ENCODE measurements around the gene ST8SIA1.

Gene ST8SIA1

GRCh38 chr12:22231078-22231477, 103.4 kb downstream of the ST8SIA1 start:
- Histone ChIP-seq H3K4me3 (ENCODE audit: control insufficient read depth in 1 of 7, extremely low read depth in 1 of 7, insufficient read depth in 4 of 7, low read depth in 2 of 7, low read length in 6 of 7) (no peak overlapping the region), H3K27me3 (replicated peaks in 2 of 5; ENCODE audit: control insufficient read depth in 4 of 5, insufficient read depth in 5 of 5, low read length in 4 of 5) (peaks cover 0 to 5% (median 2%) of the 10 kb centered on the region in 5 experiments), H3K9me3 (ENCODE audit: control extremely low read depth in 1 of 5, control insufficient read depth in 4 of 5, insufficient read depth in 2 of 5, low read depth in 1 of 5, low read length in 4 of 5) (no peaks in the 10 kb centered on the region), H3K27ac (ENCODE audit: insufficient read depth in 1 of 2, low read depth in 1 of 2, low read length in 2 of 2, poor library complexity in 1 of 2, severe bottlenecking in 2 of 2) (no peak overlapping the region), H3K36me3 (ENCODE audit: control insufficient read depth in 4 of 4, insufficient read depth in 4 of 4, low read length in 3 of 4) (no peaks in the 10 kb centered on the region), H3K4me1 (ENCODE audit: control extremely low read depth in 1 of 4, control insufficient read depth in 4 of 4, insufficient read depth in 4 of 4, low read length in 3 of 4) (no peaks in the 10 kb centered on the region)
- ChIA-PET POLR2A (no interaction called here), CTCF (interaction anchor here (1.0 kb wide), 1 partner anchor 147 kb away, joined by 3 read pairs; no protein-coding TSS in a partner anchor)
- no CpG with 5 or more reads among the region's 2 CpGs for WGBS (ENCODE audit: insufficient coverage)
- DNase-seq, result no peak

- no CpG with 5 or more reads among the region's 2 CpGs for WGBS (ENCODE audit: insufficient coverage)
- Histone ChIP-seq H3K27me3 (replicated peaks in 2 of 5; ENCODE audit: control insufficient read depth in 4 of 5, insufficient read depth in 5 of 5, low read length in 4 of 5) (peaks cover 0 to 5% (median 0%) of the 10 kb centered on the region in 5 experiments), H3K27ac (ENCODE audit: insufficient read depth in 1 of 2, low read depth in 1 of 2, low read length in 2 of 2, poor library complexity in 1 of 2, severe bottlenecking in 2 of 2) (no peak overlapping the region), H3K9me3 (ENCODE audit: control extremely low read depth in 1 of 5, control insufficient read depth in 4 of 5, insufficient read depth in 2 of 5, low read depth in 1 of 5, low read length in 4 of 5) (no peaks in the 10 kb centered on the region), H3K4me3 (ENCODE audit: control insufficient read depth in 1 of 7, extremely low read depth in 1 of 7, insufficient read depth in 4 of 7, low read depth in 2 of 7, low read length in 6 of 7) (no peak overlapping the region), H3K4me1 (ENCODE audit: control extremely low read depth in 1 of 4, control insufficient read depth in 4 of 4, insufficient read depth in 4 of 4, low read length in 3 of 4) (no peaks in the 10 kb centered on the region), H3K36me3 (ENCODE audit: control insufficient read depth in 4 of 4, insufficient read depth in 4 of 4, low read length in 3 of 4) (no peaks in the 10 kb centered on the region)
- DNase-seq, result no peak
- CTCF ChIA-PET, result no interaction called here
- POLR2A ChIA-PET, result no interaction called here
Observed at GRCh38 chr12:22230280-22230794, 104.2 kb downstream of the ST8SIA1 start.

- DNase-seq, result no peak
- Histone ChIP-seq H3K36me3 (ENCODE audit: control insufficient read depth in 4 of 4, insufficient read depth in 4 of 4, low read length in 3 of 4) (no peaks in the 10 kb centered on the region), H3K4me1 (ENCODE audit: control extremely low read depth in 1 of 4, control insufficient read depth in 4 of 4, insufficient read depth in 4 of 4, low read length in 3 of 4) (no peaks in the 10 kb centered on the region), H3K9me3 (ENCODE audit: control extremely low read depth in 1 of 5, control insufficient read depth in 4 of 5, insufficient read depth in 2 of 5, low read depth in 1 of 5, low read length in 4 of 5) (no peaks in the 10 kb centered on the region), H3K27ac (ENCODE audit: insufficient read depth in 1 of 2, low read depth in 1 of 2, low read length in 2 of 2, poor library complexity in 1 of 2, severe bottlenecking in 2 of 2) (no peak overlapping the region), H3K27me3 (replicated peaks in 2 of 5; ENCODE audit: control insufficient read depth in 4 of 5, insufficient read depth in 5 of 5, low read length in 4 of 5) (peaks cover 0 to 5% (median 0%) of the 10 kb centered on the region in 5 experiments), H3K4me3 (ENCODE audit: control insufficient read depth in 1 of 7, extremely low read depth in 1 of 7, insufficient read depth in 4 of 7, low read depth in 2 of 7, low read length in 6 of 7) (no peak overlapping the region)
- CTCF ChIA-PET, result no interaction called here
- POLR2A ChIA-PET, result no interaction called here
- no CpG with 5 or more reads among the region's 2 CpGs for WGBS (ENCODE audit: insufficient coverage)
Observed at GRCh38 chr12:22229652-22230279, 104.7 kb downstream of the ST8SIA1 start.

GRCh38 chr12:22228022-22228875, 106.3 kb downstream of the ST8SIA1 start:
- Histone ChIP-seq H3K27me3 (replicated peaks in 2 of 5; ENCODE audit: control insufficient read depth in 4 of 5, insufficient read depth in 5 of 5, low read length in 4 of 5) (peaks cover 0 to 5% (median 0%) of the 10 kb centered on the region in 5 experiments), H3K36me3 (ENCODE audit: control insufficient read depth in 4 of 4, insufficient read depth in 4 of 4, low read length in 3 of 4) (no peaks in the 10 kb centered on the region), H3K9me3 (ENCODE audit: control extremely low read depth in 1 of 5, control insufficient read depth in 4 of 5, insufficient read depth in 2 of 5, low read depth in 1 of 5, low read length in 4 of 5) (no peaks in the 10 kb centered on the region), H3K27ac (ENCODE audit: insufficient read depth in 1 of 2, low read depth in 1 of 2, low read length in 2 of 2, poor library complexity in 1 of 2, severe bottlenecking in 2 of 2) (no peak overlapping the region), H3K4me1 (ENCODE audit: control extremely low read depth in 1 of 4, control insufficient read depth in 4 of 4, insufficient read depth in 4 of 4, low read length in 3 of 4) (no peaks in the 10 kb centered on the region), H3K4me3 (ENCODE audit: control insufficient read depth in 1 of 7, extremely low read depth in 1 of 7, insufficient read depth in 4 of 7, low read depth in 2 of 7, low read length in 6 of 7) (no peak overlapping the region)
- POLR2A ChIA-PET, result no interaction called here
- CTCF ChIA-PET, result no interaction called here
- WGBS (ENCODE audit: insufficient coverage), result 88% methylated on average over 2 of the region's 2 CpGs
- no peak for DNase-seq

- Histone ChIP-seq H3K4me3 (ENCODE audit: control insufficient read depth in 1 of 7, extremely low read depth in 1 of 7, insufficient read depth in 4 of 7, low read depth in 2 of 7, low read length in 6 of 7) (no peak overlapping the region), H3K27ac (ENCODE audit: insufficient read depth in 1 of 2, low read depth in 1 of 2, low read length in 2 of 2, poor library complexity in 1 of 2, severe bottlenecking in 2 of 2) (no peak overlapping the region), H3K36me3 (ENCODE audit: control insufficient read depth in 4 of 4, insufficient read depth in 4 of 4, low read length in 3 of 4) (no peaks in the 10 kb centered on the region), H3K27me3 (replicated peaks in 2 of 5; ENCODE audit: control insufficient read depth in 4 of 5, insufficient read depth in 5 of 5, low read length in 4 of 5) (peaks cover 0 to 2% (median 0%) of the 10 kb centered on the region in 5 experiments), H3K9me3 (ENCODE audit: control extremely low read depth in 1 of 5, control insufficient read depth in 4 of 5, insufficient read depth in 2 of 5, low read depth in 1 of 5, low read length in 4 of 5) (no peaks in the 10 kb centered on the region), H3K4me1 (ENCODE audit: control extremely low read depth in 1 of 4, control insufficient read depth in 4 of 4, insufficient read depth in 4 of 4, low read length in 3 of 4) (no peaks in the 10 kb centered on the region)
- WGBS (ENCODE audit: insufficient coverage), result 87% methylated on average over 3 of the region's 4 CpGs
- no peak for DNase-seq
- POLR2A ChIA-PET, result interaction anchor here (0.6 kb wide), 1 partner anchor 9 kb away, joined by 3 read pairs; no protein-coding TSS in a partner anchor
- CTCF ChIA-PET, result no interaction called here
Observed at GRCh38 chr12:22223356-22223755, 111.2 kb downstream of the ST8SIA1 start.

GRCh38 chr12:22217556-22217955, 117.0 kb downstream of the ST8SIA1 start:
- POLR2A ChIA-PET, result no interaction called here
- whole genome bisulfite sequencing (ENCODE audit: insufficient coverage), result no CpG with 5 or more reads among the region's 1 CpG
- CTCF ChIA-PET, result interaction anchor here (0.6 kb wide), 1 partner anchor 81 kb away, joined by 3 read pairs; no protein-coding TSS in a partner anchor

More at GRCh38 chr12:22217556-22217955, 117.0 kb downstream of the ST8SIA1 start:
- H3K36me3 ChIP-seq (ENCODE audit: control insufficient read depth in 4 of 4, insufficient read depth in 4 of 4, low read length in 3 of 4), result no peaks in the 10 kb centered on the region
- H3K27me3 ChIP-seq (replicated peaks in 2 of 5; ENCODE audit: control insufficient read depth in 4 of 5, insufficient read depth in 5 of 5, low read length in 4 of 5), result peaks cover 0 to 2% (median 0%) of the 10 kb centered on the region in 5 experiments
- no peak overlapping the region for H3K27ac ChIP-seq (ENCODE audit: insufficient read depth in 1 of 2, low read depth in 1 of 2, low read length in 2 of 2, poor library complexity in 1 of 2, severe bottlenecking in 2 of 2)
- H3K4me3 ChIP-seq (ENCODE audit: control insufficient read depth in 1 of 7, extremely low read depth in 1 of 7, insufficient read depth in 4 of 7, low read depth in 2 of 7, low read length in 6 of 7), result no peak overlapping the region
- peaks cover 0 to 7% (median 5%) of the 10 kb centered on the region in 5 experiments for H3K9me3 ChIP-seq (ENCODE audit: control extremely low read depth in 1 of 5, control insufficient read depth in 4 of 5, insufficient read depth in 2 of 5, low read depth in 1 of 5, low read length in 4 of 5)
- no peak for DNase-seq
- no peaks in the 10 kb centered on the region for H3K4me1 ChIP-seq (ENCODE audit: control extremely low read depth in 1 of 4, control insufficient read depth in 4 of 4, insufficient read depth in 4 of 4, low read length in 3 of 4)
